GM18511 (cell line): ENCODE data around the gene IGSF21.

Source experiments
- ATAC-seq: cut with Tn5 transposase; IDR thresholded peaks from one replicate; pipeline ENCODE4 v1.9.1; 2021; ENCODE audit warnings: mild to moderate bottlenecking, moderate library complexity; ENCODE audit not compliant: unreplicated experiment

The IGSF21 gene

DNA sequence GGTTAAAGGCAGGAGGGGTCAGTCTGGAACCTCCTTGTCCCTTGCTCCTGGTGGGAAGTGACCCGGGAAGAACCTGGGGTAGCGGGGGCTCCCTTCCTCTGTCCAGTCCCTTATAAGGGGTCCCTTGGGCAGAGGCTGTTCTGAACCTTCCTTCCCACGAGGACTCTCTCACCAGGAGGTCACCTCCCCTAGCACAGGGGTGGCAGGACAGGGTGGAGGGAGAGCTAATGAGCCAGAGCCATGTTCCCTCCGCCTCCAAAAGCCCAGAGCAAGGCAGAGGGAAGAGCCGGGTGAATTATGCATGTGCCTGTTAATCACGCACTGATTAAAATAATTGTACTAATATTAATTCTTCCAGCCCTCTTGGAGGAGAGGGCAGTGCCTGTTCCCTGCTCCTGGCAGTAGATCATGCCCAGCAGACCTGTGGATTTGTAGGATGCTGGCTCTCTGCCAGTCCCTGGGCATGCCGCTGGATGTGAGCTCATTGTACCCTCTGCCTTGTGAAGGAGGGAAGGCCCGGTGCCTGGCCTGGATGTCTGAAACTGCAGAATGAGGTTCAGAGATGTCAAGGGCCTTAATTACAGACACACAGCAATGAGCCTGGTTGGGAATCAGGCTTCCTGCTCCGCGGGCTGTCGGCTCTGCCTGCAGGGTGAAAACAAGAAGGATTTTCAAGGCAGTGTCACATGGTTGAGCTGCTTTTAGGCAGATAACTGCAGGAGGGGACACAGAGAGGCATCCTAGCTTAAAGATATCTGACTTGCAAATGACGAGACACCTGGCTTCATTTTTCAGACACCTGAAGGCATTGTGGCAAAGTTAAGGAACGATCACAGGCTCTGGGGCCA lies 68.2 kb downstream of the IGSF21 start:
- ATAC-seq, result no peak

DNA sequence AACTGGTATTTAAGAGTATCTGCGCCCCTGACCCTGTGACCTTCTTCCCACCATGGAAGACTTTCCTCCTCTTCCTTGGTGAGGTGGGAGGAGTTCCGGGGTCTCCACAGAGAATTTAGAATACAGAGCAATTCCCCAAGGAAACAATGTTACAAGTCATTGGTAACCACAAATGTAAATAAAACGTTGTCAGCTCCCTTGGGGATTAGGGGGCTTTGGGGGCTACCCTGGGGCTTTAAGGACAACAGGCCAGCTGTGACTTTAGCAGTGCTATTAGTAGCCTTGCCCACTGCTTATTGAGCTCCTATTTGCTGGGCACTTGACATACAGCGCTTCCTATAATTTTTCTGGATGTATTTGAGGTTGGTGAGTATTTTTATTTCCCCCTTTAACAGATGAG lies 69.0 kb downstream of the IGSF21 start:
- ATAC-seq, result no peak

DNA sequence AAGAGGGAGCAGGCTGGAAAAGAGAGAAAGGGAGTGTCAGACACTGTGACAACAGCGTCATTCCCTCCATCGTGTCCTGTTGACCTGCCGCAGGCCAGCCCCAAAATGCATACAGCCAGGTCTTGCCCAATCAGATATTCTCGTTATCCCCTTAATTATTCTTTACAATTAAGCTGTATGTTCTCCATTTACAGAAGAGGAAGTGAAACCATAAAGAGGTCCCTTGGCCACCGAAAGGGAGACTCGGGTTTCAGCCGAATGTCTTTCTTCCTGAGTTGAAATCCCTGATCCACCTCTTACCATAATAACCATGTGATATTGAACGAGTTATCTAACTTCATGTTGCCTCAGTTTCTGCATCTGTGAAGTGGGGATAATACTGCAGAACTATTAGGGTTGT lies 70.5 kb downstream of the IGSF21 start:
- no peak for ATAC-seq

DNA sequence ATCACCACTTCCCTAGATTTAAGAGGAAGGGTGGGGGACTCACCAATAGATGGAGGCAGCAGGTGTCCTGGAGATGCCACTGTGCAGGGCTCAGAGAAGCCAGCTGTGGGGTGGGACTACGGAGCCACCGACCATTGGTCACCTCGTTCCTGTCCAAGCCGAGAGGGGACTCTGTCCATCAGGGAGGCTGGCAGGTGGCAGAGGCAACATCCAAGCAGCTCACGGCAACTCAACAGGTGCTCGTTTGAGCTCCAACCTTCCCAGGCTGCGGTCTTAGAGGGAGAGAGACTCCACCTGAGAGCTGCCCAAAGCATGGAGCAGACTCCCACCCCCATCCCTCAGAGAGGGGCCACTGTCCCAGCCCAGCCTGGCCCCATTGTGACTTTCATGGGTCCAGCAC lies 71.4 kb downstream of the IGSF21 start:
- no peak for ATAC-seq

DNA sequence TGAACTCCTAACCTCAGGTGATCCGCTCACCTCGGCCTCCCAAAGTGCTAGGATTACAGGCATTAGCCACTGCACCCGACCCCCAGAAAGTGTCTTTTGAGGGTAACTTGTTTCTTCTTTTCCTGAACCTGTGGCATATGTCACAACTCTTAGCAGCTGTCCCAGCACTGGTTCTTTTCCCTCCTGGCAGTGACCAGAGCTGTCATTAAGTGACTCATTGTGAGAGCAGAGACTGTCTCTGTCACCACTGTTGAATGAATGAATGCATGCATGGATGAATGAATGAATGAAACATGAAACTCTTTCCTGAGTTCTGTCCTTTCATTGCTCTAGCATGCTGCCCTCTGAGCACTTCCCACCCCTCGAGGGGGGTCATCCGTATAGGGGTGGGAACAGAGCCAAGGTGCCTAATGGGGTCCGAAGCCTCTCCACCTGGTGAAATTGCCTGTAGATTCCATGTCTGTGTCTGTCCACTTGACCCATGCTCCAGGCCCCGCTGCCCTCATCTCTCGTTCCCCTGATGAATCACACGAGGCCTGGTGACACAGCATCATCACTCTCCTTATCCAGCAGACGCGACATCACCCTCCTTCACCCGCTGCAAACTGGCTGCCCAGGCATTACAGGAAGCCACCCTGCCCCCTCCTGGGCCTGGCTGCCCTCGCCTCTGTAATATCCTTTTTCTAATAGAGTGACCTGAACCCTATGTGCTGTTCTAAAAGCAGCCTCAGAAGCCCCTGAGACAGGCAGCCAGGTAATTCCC lies 75.0 kb downstream of the IGSF21 start:
- ATAC-seq, result no peak

DNA sequence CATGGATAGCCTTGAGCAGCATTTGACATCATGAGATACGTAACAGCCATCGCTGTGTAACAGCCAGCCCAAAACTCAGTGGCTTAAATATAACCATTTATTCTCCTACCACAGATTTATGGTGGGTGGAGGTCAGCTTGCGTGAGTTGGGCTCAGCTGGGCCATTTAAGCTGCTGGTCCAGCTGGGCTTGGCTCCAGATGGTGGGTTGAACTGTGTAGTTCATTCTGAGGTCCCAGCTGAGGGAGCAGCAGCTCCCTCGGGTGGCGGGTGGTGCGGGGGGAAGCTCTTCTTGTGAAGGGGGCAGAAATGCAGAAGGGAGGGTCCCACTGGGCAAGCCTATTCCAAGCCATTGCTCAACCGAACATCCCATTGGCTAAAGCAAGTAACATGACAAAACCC lies 75.9 kb downstream of the IGSF21 start:
- ATAC-seq, result no peak

DNA sequence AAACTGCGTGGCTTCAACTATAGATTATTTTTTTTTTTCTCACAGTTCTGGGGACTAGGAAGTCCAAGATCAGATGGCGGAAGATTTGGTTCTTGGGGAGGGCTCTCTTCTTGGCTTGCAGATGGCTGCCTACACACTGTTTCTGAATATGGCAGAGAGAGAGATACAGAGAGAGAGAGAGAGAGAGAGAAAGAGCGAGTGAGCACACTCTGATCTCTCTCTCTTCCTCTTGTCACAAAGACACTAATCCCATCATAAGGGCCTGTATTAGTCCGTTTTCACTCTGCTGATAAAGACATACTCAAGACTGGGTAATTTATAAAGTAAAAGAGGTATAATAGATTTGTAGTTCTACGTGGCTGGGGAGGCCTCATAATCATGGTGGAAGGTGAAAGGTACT lies 79.5 kb downstream of the IGSF21 start:
- no peak for ATAC-seq

DNA sequence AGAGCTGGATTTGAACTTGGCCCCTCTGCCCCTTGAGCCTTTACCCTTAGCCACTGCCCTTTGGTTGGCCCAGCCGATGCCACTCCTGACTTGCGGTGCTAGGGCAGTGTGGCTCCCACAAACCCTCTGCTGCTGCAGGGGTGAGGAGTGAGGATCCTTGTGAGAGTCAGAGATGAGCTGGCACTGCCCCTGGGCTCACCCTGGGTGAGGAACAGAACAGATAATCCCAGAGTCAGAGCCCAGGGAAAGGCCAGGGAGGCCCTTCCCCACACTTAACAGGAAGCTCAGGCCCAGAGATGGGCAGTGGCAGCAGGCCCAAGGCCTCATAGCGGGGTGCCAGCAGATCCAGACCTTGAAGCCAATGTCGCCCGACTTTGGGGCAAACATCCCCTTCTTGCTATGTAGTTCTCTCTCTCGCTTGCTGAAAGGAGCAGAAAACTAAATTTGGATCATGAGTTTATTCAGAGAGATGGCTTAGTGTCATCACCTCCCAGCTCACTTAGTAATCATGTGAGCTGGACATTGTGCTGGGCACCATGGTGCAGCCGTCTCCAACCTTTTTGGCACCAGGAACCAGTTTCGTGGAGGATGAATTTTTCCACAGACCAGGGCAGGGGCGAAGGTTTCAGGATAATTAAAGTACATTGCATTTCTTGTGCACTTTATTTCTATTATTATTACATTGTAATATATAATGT lies 81.4 kb downstream of the IGSF21 start:
- no peak for ATAC-seq

DNA sequence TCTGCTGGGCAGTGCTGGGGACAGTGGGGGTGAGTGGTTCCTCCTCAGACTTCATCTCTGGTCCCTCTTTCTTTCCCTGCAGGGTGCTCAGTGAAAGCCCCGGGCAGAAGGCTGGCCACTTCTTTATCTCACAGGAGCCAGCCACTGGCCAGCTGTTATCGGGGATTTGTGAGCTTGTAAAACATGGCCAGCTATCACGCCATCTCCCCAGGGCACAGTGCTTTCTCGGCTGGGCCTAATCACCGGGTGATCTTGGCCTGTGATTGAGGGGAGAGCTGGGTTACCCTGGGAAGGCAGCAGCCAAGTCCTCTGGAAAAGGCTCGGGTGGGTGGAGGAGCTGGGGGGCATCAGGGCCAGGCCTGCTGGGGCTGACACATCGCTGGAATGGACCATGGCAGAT lies 83.0 kb downstream of the IGSF21 start:
- ATAC-seq, result no peak

DNA sequence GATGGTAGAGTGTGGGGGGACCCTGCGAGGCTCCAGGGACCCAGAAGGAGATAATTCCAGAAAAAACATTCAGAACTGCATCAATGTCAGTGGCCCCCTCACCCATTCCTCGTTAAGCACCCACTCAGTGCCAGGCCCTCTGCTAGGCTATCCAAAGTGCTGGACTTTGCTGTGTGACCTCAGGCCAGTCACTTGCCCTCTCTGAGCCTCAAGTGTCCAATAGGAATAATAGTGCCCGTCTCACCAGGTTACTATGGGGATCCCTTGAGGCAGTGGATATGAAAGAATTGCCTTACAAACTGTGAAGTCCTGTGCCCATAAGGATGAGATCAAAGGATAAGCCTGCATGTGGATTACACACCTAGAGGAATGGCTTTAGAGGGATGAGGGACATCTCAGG lies 83.4 kb downstream of the IGSF21 start:
- ATAC-seq, result no peak

DNA sequence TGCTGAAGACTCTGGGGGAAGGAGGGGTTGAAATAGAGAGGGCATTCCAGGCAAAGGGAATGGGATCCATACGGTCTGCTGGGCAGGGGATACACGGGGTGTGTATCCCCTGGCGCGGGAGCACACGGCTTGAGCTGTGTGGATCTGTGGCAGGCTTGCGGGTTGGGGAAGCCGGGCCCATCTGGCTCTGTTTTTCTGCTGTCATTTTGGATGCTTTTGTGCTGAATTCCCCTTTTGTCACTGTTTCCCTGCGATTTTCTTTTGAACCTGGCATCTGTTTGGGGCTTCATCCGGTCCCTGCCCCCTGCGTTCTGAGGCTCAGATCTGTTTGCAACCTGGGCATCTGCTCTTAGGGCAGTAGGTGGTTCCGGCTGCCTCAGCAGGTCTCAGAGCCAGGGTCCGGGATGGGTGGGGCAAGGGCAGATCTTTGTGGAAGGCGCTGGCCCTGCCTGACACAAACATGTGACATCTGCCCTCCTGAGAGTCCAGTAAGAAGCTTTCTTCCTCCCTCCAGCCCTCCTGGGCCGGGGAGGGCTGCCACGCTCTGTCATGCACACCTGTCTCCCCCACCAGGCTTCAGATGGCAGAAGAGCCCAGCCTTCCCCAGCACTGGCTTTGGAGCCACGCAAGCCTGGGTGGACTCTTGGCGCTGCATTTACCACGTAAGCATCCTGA lies 84.0 kb downstream of the IGSF21 start:
- no peak for ATAC-seq

DNA sequence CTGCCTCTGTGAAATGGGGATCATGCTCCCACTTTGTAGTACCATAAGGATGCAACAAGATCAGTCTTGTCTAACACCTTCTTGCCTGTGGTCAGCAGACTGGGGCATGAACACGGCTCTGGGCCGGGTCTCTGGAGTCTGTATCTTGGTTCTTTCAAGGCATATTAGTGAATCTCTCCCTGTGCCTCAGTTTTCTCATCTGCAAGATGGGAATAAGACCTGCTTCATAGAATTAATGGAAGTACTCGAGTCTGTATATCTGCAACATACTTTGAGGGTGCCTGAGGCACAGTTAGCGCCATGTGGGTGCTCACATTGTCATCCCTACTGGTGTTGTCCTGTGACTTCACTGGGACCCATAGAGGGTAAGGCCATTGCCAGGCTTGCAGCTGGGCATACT lies 84.6 kb downstream of the IGSF21 start:
- no peak for ATAC-seq

DNA sequence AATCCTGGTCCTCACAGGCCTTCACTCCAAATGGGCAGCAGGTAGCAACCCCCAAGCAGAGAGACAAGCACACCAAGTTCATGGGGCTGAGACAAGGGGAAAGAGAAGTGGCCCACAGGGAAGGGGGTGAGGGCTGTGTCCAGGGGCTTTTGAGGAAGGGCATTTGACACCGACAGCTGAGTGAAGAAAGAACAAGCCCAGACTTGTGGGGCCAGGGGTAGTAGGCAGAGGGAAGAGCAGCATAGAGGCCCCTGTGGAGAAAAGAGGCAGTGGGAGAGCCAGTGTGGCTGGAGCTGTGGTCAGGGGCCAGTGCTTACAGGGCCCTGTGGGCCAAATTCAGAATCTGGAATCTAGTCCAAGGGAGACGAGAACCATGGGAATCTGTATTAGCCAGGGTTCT lies 85.4 kb downstream of the IGSF21 start:
- no peak for ATAC-seq

DNA sequence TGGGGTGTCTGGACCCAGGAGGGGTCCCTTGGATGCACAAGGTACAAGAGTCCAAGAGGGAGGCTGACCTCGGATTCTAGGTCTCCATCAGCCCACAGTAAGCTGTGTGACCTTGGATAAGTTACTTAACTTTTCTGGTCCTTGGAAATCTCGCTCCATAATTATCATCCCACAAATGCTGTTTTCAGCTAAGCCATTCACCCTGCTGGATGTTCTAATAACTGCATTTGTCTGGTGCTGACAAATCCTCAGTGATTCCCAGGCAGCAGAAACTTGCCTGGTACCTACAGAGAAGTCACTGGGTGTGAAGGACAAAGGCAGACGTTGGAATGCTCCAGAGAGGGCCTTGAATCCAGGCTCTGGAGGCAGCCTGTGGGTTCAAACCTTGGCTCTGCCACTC lies 89.7 kb downstream of the IGSF21 start:
- no peak for ATAC-seq

DNA sequence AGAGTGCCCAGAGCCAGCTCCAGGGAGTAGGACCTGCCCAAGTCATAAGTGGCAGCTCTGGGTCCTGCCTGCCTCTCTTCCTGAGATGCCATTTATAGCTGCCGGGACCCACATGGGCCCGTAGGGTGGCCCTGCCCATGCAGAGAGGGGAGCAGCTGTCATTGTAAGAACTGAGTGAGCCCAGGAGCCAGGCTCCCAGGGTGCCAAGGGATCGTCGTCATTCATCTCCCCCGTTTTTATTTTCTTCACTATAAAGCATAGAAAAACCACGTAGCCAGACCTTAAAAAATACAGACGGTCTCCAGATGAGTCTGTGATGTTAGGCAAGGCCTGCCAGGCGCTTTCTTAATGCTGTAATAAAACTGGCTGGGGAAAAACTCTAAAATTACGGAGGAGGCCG lies 90.7 kb downstream of the IGSF21 start:
- no peak for ATAC-seq

DNA sequence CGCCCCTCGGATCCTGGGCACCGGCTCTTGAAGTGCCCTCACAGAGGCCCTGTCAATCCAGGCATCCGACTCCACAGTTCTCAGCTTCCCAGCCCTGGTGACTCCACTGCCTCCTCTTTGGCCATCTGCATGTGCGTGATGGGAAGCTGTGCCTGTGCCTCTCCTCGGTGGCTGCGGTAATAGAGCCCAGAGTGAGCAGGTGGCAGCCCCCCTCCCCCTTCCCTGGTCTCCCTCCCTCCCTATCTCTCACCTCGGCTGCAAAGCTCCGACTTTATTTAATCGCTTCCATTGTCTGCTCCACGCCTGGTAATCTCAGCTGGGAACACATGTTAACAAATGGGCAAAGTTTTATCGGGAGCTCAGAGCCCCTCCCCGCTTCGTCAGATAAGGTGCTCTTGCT lies 91.9 kb downstream of the IGSF21 start:
- ATAC-seq, result no peak

DNA sequence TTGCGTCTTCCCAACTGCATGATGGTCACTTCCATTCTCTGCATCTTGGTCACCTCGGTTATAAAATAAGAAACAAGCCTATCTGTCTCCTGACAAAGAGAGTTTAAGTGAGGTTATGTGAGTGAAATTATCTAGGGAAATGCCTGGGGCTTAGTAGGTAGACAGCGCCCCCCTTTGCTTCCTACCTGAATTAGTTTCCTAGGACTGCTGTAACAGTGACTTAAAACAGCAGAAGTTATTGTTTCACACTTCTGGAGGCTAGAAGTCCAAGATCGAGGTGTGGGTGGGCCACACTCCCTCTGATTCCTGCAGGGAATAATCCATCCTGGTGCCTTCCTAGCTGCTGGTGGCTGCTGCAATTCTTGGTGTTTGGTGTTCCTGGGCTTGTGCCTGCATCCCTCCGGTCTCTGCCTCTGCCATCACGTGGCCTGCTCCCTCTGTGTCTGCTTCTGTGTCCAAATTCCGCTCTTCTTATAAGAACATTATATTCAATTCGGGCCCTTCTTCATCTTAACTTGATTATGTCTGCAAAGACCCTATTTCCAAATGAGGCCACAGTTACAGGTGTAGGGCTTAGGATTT lies 92.6 kb downstream of the IGSF21 start:
- no peak for ATAC-seq

DNA sequence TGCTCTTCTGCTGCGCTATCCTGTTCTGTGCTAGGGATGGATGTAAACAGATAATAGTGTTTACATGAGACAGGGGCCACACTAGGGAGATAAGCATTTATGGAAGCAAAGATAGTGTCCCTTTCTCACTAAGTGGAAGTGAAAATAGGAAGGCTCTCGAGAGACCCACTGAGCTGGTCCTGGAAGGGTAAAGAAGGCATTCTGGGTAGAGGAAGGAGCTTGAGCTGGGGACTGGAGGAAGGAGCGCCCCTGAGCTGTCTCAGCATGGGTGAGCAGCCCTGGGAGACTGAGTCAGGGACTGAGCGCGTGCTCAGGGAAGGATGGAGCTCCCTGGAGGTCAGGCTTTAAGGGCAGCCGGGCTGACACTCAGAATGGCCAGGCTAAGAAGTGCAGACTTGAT lies 93.3 kb downstream of the IGSF21 start:
- no peak for ATAC-seq

DNA sequence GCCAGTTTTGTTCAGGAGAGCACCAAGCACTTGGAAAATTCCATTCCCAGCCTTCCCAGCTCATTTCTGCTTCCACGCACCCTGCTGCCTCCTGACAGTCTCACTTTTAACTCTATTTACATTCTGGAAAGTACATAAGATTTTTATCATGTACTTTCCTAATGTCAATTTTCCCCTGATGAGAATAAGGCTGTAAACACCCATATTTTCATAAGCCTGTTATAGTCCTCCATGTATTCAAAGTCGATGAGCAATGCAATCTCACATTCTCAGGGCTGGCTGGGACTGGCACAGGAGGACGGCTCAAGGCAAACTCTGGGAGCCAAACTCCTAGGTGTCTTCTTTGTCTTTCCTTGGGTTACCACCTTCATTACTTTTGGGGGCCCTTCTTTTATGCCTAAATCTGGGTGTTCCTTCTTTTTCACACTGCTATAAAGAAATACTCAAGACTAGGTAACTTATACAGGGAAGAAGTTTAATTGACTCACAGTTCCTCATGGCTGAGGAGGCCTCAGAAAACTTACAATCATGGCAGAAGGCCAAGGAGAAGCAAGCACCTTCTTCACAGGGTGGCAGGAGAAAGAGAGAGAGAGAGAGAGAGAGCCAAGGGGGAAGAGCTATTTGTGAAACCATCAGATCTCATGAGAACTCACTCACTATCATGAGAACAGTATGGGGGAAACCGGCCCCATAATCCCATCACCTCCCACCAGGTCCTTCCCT lies 94.6 kb downstream of the IGSF21 start:
- no peak for ATAC-seq

DNA sequence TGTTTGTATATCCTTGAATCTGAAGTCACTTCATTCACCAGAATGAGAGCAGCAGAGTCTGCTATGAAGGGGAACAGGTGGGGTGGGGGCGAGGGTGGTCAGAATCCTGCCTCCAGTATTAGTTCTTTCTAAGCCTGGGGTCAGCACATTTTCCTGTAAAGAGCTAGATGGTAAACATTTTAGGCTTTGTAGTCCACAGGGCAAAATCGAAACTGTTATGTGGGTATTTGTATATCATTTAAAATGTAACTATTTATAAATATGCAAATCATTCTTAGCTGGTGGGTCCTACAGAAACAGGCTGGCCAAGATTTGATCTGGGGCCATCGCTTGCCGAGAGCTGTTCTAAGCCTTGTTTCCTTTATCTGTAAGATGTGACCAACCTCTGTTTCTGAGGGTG lies 96.0 kb downstream of the IGSF21 start:
- ATAC-seq, result no peak
